Retinal pigment epithelial cell (primary cell): ENCODE results near the gene TTC19.

Experiments
- DNase-seq: peaks from one replicate; pipeline ENCODE4 v3.0.0-alpha.2; 2010; ENCODE audit warnings: low read depth
- H3K4me3 ChIP-seq: 2 replicates; pipeline ENCODE4 v1.5.1; 2011; ENCODE audit warnings: mild to moderate bottlenecking, low read length, control low read depth, moderate library complexity
- TF ChIP-seq, protein P1 (sequence below): conservative IDR thresholded peaks from 2 replicates; pipeline ENCODE4 v1.5.1; 2011; ENCODE audit warnings: low read depth, low read length, control low read depth, inconsistent platforms

Gene TTC19

DNA sequence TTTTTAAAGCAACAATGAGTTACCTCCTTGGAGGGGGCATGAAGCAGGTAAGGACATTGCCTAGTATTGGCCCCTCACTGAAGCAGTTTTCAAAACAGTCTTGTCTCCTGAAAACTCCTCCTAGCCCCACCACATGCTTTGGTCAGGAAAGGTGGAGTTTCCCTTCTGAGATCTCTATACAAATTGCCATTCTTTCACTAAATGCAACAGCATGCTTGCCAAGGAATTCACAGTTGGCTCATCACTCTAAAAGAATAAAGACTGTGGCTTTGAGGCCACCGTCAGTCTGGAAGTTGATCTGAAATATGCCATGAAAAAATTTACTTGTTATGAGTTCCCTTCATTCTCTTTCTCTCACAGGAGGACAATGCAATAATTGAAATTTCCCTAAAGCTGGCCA lies 4.2 kb downstream of the TTC19 start:
- no peak for DNase-seq

DNA sequence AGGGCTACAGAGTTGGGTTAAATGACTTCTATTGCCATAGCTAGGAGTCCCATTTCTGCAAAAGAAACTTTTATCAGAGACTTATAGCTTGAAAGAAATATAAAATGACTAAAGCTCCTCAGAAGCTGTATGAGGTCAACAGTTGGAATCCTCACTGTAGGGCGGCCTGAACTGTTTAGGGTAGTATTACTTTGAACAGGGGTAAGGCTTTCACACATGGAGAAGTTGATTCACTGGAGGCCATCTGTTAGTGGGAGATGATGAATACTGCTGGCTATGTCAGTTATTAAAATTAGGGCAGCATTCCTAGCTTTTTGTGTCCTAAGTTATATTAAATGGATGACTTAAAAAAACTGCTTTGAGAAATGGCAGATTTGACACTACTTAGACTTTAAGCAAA lies 6.0 kb downstream of the TTC19 start:
- TF ChIP-seq, protein P1, sequence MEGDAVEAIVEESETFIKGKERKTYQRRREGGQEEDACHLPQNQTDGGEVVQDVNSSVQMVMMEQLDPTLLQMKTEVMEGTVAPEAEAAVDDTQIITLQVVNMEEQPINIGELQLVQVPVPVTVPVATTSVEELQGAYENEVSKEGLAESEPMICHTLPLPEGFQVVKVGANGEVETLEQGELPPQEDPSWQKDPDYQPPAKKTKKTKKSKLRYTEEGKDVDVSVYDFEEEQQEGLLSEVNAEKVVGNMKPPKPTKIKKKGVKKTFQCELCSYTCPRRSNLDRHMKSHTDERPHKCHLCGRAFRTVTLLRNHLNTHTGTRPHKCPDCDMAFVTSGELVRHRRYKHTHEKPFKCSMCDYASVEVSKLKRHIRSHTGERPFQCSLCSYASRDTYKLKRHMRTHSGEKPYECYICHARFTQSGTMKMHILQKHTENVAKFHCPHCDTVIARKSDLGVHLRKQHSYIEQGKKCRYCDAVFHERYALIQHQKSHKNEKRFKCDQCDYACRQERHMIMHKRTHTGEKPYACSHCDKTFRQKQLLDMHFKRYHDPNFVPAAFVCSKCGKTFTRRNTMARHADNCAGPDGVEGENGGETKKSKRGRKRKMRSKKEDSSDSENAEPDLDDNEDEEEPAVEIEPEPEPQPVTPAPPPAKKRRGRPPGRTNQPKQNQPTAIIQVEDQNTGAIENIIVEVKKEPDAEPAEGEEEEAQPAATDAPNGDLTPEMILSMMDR = no peak
- no peak overlapping the region for H3K4me3 ChIP-seq
- DNase-seq = no peak

More for the DNA sequence above, 4.2 kb downstream of the TTC19 start:
- TF ChIP-seq, protein P1 = no peak
- no peak overlapping the region for H3K4me3 ChIP-seq

DNA sequence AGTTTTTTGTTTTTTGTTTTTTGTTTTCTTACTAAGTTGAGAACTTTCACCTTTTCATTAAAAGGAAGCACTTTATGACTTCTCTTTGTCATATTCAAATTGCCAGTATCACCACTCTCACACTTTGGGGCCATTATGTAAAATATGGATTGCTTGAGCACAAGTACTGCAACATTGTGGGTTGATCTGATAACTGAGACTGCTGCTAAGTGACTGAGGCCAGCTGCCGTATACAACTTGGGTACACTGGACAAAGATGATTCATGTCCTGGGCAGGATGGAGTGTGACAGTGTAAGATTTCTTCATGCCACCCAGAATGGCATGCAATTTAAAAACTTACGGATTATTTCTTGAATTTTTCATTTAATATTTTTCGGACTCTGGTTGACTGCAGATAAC lies 7.8 kb downstream of the TTC19 start:
- no peak for DNase-seq
- TF ChIP-seq, protein P1 = no peak
- H3K4me3 ChIP-seq = no peak overlapping the region

DNA sequence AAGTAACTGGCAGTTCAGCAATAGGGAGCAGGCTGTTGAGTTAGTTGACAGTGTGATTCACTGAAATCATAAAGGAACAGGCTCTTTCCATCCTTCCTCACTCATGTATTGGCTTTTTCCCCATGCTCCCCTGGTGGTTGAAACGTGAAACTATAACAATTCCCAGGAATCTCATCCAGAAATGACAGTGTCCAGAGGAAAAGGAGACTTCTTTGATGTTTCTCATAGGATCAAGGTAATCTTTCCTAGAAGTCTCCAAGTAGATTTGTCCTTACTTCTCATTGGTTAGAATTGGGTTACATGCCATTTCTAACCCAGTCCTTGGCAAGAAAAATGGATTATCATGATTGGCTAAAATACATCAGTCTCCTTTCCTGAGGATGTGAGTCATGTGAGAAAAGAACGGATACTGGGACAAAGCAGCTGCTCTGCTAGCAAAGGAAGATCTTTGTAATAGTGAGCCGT lies 14.4 kb downstream of the TTC19 start:
- no peak for DNase-seq
- TF ChIP-seq, protein P1 = peak; percentile 78
- H3K4me3 ChIP-seq = no peak overlapping the region

DNA sequence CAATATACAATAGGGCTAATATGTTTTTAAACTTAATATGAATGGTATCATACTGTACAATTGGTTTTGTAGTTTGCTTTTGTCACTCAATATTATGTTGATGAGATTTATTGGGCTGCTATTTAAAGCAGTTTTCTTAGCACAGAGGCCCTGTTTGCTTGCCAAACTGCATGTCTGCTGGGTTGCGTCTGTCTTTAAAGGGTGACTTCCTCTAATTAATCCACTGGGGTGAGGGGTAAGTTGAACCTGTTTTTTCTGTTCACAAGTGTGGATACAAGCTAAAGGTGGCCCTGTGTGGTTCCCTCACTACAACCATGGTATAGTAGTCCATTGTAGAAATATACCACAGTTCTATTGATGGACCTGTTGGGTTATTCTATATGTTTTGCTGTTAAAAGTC lies 19.7 kb downstream of the TTC19 start:
- no peak overlapping the region for H3K4me3 ChIP-seq
- TF ChIP-seq, protein P1 = no peak
- DNase-seq = no peak

DNA sequence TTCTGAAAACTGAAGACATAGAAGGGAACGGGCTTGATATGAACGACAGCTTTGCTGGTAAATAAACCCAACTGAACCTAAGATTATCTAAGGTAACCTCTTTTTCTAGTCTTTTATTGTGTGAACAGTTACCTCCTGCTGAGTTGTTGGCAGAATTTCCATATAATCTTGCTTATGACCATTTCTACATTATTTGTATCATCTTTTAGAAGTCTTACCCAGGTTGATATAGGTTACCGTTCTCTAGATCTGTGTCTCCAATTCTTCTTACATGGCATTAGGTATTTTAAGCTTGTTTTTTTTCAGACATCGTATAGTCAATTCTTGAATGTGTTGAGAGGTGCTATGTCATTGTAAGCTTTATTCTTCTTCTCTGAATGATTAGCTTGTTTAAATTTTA lies 24.3 kb downstream of the TTC19 start:
- TF ChIP-seq, protein P1 = no peak
- no peak for DNase-seq
- no peak overlapping the region for H3K4me3 ChIP-seq

DNA sequence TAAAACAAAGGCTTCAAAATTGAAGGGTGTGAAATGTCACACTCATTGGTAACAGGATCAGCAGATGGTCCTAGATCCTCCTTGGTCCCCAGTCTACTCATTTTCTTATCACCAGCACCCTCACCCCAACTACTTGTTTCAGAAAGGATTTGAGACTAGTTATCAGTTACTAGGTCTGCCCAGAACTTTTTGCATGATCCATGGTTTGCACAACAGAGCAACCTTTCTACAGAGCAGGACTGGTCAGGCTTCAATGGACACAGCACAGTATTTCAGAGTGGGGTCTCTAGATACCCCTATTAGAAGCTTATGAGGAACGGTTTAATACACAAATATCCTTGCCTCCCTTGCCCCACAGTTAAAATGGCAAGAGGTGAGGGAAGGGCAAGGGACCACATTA lies 25.6 kb downstream of the TTC19 start:
- TF ChIP-seq, protein P1 = no peak
- no peak for DNase-seq
- no peak overlapping the region for H3K4me3 ChIP-seq
